HG03039 (cell line): ENCODE measurements around the gene SMIM10L2A.
A peak's percentile ranks its signal among the peaks of the same experiment; 100 is the strongest.
"Not testable (repeated sequence)": the region's sequence is repeated elsewhere in the genome, so short reads cannot be mapped to it uniquely, and the experiment has no call there.

ENCODE experiments used
- ATAC-seq: cut with Tn5 transposase; IDR thresholded peaks from one replicate; pipeline ENCODE4 v1.9.1; 2021; ENCODE audit warnings: mild to moderate bottlenecking, moderate library complexity; ENCODE audit not compliant: unreplicated experiment

The SMIM10L2A gene

GRCh38 chrX:135421932-135422809 lies at the start of gene SMIM10L2A:
Gene SMIM10L2A, plus strand, starts transcription at chrX:135421944. Its CDS starts 188 bp downstream, at chrX:135422132.
- ATAC-seq, result peak; percentile 37

- no peak for ATAC-seq
Observed at GRCh38 chrX:135373357-135373756, 48.4 kb upstream of the SMIM10L2A start.

GRCh38 chrX:135382260-135382659 lies 39.5 kb upstream of the SMIM10L2A start:
- ATAC-seq, result no peak

- no peak for ATAC-seq
Observed at GRCh38 chrX:135383249-135383648, 38.5 kb upstream of the SMIM10L2A start.

GRCh38 chrX:135384161-135384836 lies 37.4 kb upstream of the SMIM10L2A start:
- no peak for ATAC-seq

GRCh38 chrX:135388841-135389240 lies 32.9 kb upstream of the SMIM10L2A start:
- no peak for ATAC-seq

- no peak for ATAC-seq
Observed at GRCh38 chrX:135389243-135389642, 32.5 kb upstream of the SMIM10L2A start.

- no peak for ATAC-seq
Observed at GRCh38 chrX:135389717-135390116, 32.0 kb upstream of the SMIM10L2A start.

GRCh38 chrX:135391734-135392133 lies 30.0 kb upstream of the SMIM10L2A start:
- ATAC-seq, result no peak

- ATAC-seq, result no peak
Observed at GRCh38 chrX:135393051-135393450, 28.7 kb upstream of the SMIM10L2A start.

GRCh38 chrX:135395064-135395463 lies 26.7 kb upstream of the SMIM10L2A start:
- ATAC-seq, result no peak

- no peak for ATAC-seq
Observed at GRCh38 chrX:135396109-135396508, 25.6 kb upstream of the SMIM10L2A start.

- ATAC-seq, result no peak
Observed at GRCh38 chrX:135396566-135396965, 25.2 kb upstream of the SMIM10L2A start.

- no peak for ATAC-seq
Observed at GRCh38 chrX:135397652-135398051, 24.1 kb upstream of the SMIM10L2A start.

GRCh38 chrX:135403374-135403773 lies 18.4 kb upstream of the SMIM10L2A start:
- ATAC-seq, result no peak

GRCh38 chrX:135406428-135406827 lies 15.3 kb upstream of the SMIM10L2A start:
- not testable (repeated sequence) for ATAC-seq

- no peak for ATAC-seq
Observed at GRCh38 chrX:135408794-135409193, 12.9 kb upstream of the SMIM10L2A start.

- ATAC-seq, result no peak
Observed at GRCh38 chrX:135410861-135411627, 10.7 kb upstream of the SMIM10L2A start.

- no peak for ATAC-seq
Observed at GRCh38 chrX:135411893-135412292, 9.9 kb upstream of the SMIM10L2A start.

- ATAC-seq, result no peak
Observed at GRCh38 chrX:135416546-135416945, 5.2 kb upstream of the SMIM10L2A start.

- no peak for ATAC-seq
Observed at GRCh38 chrX:135420831-135421230, 913 bp upstream of the SMIM10L2A start.
